Measurements from ENCODE around the gene CNOT3.
A peak's percentile ranks its signal among the peaks of the same experiment; 100 is the strongest.
"Not testable (repeated sequence)": the region's sequence is repeated elsewhere in the genome, so short reads cannot be mapped to it uniquely, and the experiment has no call there.

The CNOT3 gene

GRCh38 chr19:54152267-54152666 is 14.7 kb downstream of the CNOT3 start:
- no peak for DNase-seq

GRCh38 chr19:54152878-54153524 is 15.4 kb downstream of the CNOT3 start:
- DNase-seq: no peak

GRCh38 chr19:54153731-54154326 is 16.3 kb downstream of the CNOT3 start:
- no peak for DNase-seq

DNA sequence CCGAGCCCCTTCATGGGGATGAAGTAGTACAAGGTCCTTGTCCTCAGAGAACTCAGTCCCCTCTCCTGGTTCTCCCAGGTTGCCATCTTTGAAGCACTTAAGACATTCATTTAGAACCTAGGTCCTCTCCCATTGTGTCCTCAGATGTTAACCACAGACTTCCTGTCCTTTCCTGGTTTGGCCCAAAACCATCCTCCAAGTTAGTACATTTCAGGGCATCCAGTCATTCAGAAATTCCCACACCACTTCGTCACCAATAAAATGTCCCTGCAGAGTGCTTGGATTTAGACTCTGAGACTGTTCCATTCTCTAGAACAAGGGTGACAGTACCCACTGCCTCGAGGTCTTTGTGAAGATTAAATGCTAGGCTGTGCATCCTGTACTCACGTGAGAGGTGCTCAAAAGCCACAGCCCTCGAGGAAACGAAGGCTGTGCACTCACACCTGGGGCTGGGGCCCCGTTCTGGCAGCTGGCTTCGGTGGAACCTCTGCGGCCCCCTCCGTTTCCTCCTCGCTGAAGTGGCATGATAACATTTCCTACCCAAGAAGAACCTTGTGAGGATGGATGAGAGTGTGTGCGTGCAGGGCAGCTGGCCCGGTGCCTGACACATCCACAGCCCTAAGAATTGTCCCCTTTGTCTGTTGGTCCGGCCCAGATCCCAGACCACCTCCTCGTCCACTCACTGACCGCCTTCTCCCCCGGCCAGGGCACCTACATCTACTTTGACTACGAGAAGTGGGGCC is 17.2 kb downstream of the CNOT3 start:
- DNase-seq: no peak

GRCh38 chr19:54155694-54156093 is 18.1 kb downstream of the CNOT3 start:
- DNase-seq: no peak

GRCh38 chr19:54156490-54156889 is 18.9 kb downstream of the CNOT3 start:
- DNase-seq: no peak

DNA sequence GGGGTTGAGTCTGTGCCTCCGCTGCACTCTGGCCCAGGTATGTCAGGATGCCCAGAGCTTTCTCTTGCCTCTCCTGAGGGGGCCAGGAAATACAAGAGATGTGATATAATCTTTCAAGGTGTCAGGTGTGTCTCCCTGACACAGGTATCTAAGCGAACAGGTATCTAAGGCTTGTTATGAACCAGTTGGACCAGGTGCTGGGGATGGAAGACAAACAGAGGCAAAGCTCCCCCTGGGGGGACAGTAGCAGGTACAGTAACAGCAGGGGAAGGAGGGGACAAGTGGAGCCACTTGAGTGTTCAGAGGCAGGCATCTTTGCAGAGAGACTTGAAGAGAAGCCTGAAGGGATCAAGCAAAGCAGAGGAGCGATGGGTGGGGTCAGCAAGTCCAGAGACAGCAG is 19.4 kb downstream of the CNOT3 start:
- no peak for DNase-seq

DNA sequence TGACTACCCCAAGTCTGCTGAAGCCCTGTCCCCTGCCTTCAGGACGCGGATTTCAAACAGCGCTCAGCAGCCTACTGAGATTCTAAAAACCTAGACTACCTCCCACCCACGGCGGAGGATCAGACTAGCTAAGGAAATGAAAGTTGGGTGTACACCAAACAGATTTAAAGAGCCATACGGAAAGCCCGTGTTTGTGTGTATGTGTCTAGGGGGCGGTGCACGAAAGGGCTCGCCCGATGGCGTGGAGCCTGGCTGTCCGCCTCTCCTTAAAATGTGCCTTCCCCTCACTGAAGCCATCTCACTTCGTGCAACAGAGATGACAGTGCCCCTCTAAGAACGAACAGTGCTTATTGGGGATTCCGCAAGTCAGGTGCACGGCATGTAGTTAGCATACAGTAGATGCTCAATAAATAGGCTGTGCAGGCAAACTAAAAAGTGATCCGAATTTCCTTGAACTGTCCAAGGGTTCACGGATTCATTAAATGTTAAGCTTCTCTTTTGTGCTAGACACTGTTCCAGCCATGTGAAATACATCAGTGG is 21.3 kb downstream of the CNOT3 start:
- no peak for DNase-seq

DNA sequence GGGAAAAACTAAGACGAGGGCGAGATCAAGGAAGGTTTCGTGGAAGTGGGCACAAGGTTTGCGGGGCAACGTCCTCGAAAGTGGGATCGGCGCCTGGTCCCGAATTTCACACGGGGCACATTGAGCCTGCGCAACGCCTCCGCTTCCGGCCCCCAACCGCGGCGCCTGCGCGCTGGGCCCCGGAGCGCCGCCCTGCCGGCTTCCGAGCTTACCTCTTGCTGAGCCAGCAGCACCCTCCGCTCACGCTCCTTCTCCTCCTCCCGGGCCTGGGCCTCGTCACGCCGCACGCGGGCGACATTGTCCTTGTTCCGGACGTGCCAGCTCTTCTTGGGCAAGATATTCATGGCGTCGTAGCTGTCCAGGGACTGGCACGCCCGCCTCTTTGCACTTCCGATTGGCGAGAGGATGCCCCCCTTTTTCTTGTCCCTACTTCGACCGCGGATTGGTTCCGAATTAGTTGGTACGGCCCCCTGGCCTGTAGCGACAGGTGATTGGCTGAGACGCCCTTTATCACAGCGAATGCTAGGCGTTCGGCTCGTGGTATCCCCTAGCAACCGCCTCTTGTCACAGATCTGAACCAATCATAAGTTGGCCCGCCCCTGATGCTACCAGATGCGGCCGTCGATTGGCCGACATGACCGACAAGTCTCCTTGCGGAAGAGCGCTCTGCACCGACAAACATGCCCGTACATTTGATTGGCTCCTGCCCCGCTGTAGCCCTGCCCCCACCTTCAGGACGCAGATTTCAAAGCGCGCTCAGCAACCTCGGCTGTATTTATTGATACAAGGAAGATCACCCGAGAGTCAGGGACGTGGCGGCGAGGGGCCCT is 22.0 kb downstream of the CNOT3 start, which contains the start of gene LENG1:
TSS of gene LENG1 (minus strand) at position 370 of the 830 bp plus-strand sequence. CDS start at position 344, 26 bp downstream.
- DNase-seq: peak; percentile 100

- DNase-seq: peak in 1 of 2 experiments; percentile 65
Observed at GRCh38 chr19:54160182-54160811, 22.7 kb downstream of the CNOT3 start.

GRCh38 chr19:54160854-54161253 is 23.3 kb downstream of the CNOT3 start:
- DNase-seq: no peak

- peak; percentile 47 to 67 for DNase-seq
Observed at GRCh38 chr19:54162241-54162805, 24.8 kb downstream of the CNOT3 start.

DNA sequence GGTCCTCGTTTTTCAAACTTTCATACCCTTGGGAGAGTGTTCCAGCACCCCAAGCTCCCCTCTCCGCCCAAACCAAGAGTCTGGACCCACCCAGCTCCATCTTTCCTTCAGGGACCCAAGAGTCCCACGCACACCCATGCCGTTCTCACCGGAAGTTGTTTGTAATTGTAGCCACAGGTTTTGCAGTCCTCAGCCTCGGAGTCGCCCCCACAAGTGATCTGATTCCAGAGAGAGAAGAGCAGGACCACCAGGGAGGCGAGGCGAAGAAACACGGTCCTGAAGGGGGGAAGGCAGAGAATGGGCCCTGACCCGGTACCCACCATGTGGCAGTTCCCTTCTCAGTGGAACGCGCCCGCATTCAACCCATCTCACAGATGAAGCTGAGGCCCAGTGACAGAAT is 25.3 kb downstream of the CNOT3 start:
- no peak for DNase-seq

GRCh38 chr19:54164369-54165068 is 27.0 kb downstream of the CNOT3 start:
- peak; percentile 22 to 47 for DNase-seq

- no peak for DNase-seq
Observed at GRCh38 chr19:54165222-54165621, 27.7 kb downstream of the CNOT3 start.

DNA sequence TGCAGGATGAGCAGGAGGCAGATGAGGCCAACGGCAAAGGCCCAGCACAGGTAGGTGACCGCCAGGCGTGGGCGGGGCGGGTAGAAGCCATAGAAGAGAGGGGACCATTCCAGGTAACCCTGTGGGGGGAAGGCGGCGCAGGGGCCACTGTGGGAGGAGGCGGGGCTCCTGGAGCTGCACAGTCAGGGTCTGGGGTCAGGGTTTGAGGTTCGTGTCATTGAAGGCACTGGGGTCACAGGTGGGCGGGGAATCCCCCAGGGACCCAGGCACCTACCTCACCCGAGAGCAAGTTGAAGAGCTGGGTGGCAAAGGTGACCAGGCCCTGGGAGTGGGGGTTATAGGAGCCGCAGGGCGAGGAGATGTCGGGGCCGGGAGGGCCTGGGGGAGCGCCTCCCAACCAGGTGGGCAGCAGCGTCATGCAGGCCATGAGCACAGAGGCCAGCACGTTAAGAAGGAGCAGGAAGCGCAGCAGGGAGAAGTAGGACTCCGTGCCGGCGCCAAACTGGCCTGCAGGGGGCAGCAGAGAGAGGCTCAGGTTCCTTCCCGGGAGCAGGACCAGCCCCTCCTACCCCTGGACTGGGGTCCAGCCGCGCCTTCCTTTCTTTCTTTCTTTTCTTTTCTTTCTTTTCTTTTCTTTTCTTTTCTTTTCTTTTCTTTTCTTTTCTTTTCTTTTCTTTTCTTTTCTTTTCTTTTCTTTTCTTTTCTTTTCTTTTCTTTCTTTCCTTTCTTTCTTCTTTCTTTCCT is 30.8 kb downstream of the CNOT3 start:
- DNase-seq: peak; percentile 85 to 88

GRCh38 chr19:54169149-54169740 is 31.7 kb downstream of the CNOT3 start:
- DNase-seq: no peak

GRCh38 chr19:54171736-54172431 is 34.3 kb downstream of the CNOT3 start:
- not testable (repeated sequence) for DNase-seq
